GM19438 (cell line): ENCODE results near the gene HYDIN.
"Not testable (repeated sequence)": the region's sequence is repeated elsewhere in the genome, so short reads cannot be mapped to it uniquely, and the experiment has no call there.

Source experiments
- ATAC-seq: cut with Tn5 transposase; IDR thresholded peaks from one replicate; pipeline ENCODE4 v1.9.1; 2021; ENCODE audit warnings: low read depth; ENCODE audit not compliant: unreplicated experiment

HYDIN gene

DNA sequence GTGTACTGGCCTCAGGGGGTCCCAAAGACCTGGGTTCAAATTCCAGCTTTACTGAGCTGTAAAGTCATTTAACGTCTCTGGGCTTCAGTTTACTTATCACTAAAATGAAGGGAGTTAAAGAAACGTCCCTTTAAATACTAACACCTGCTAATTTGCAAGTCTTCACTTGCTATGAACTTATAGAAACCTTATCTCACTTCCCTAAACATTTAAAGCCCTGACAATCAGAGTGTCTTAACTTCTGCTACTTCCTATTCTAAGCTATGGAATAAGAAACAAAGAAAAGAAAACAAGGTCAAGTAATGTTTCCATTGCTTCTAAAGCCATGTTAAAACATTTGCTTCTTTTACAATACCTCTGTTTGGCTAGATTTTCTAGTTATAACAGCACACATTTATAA, 87.3 kb downstream of the HYDIN start:
- ATAC-seq: not testable (repeated sequence)

DNA sequence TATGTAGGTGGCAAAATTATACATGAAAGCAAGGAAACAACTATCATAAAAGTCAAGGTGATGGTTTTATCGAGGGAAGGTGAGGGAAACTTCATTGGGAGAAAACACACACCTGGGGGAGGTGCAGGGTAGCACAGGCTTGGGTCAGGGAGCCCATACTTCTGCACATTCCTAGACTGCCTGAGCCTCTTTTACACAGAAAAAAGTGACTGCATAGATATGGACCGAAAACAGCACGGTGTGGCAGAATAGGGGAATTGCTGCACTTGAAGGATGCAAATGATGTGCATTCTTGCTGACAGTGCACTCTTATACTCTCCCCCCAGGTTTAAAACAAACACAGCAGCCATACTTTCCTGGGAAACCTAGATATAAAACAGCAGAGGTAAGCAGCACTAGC, 120.0 kb downstream of the HYDIN start:
- not testable (repeated sequence) for ATAC-seq

DNA sequence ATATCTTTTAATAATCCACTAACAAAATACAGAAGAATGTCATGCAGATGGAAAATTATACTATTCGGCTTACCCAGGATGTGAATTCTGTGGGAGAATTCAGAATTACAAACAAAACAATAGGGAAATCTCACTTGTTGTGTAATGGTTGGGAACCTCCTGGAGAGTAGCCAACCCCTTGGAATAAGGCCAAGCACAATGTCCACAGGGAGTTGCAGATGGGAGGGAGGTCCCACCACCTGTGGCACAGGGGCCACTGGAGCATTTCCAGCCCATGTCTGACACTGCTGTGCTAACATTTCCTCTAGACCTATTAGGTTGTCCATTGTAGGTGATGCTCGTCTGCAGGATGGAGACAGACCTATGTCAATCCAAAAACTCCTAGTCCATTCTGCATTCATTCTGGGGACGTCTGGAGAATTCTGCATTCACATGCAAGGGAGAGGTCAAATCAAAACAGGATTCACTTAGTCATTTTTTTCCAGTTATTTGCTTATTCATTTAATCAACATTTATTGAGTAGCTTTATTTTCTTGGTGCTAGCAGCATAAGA, 120.8 kb downstream of the HYDIN start:
- not testable (repeated sequence) for ATAC-seq

DNA sequence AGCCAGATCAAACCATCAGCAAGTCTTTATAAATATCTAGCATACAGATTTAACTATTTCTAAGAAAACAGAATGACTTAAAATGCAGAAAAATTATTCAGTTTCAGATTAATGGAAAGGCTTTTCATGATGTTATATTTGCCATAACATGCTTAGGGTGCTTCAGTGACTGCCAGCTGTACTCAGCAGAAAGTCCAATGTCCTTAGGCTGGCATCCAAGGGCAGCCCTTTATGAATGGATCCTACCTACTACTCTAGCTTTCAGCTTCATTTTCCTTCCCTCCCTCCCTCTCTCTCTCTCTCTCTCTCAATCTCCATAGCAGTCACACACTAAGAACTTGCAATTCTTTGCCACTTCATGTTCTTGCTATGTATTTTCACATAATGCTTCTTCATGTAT, 124.6 kb downstream of the HYDIN start:
- not testable (repeated sequence) for ATAC-seq

DNA sequence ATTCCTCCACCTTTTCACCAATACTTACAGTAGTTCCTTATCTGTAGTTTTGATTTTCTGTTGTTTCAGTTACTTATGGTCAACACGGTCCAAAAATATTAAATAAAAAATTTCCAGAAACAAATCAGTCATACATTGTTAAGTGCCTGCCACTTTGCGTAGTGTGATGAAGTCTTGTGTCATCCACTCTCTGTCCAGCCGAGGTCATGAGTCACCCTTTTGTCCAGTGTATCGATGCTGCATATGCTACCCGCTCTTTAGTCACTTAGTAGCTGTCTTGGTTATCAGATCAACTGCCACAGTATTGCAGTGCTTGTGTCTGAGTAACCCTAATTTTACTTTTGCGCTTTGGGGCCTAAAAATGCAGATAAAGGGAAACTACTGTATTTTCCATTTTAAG, 146.9 kb downstream of the HYDIN start:
- not testable (repeated sequence) for ATAC-seq

DNA sequence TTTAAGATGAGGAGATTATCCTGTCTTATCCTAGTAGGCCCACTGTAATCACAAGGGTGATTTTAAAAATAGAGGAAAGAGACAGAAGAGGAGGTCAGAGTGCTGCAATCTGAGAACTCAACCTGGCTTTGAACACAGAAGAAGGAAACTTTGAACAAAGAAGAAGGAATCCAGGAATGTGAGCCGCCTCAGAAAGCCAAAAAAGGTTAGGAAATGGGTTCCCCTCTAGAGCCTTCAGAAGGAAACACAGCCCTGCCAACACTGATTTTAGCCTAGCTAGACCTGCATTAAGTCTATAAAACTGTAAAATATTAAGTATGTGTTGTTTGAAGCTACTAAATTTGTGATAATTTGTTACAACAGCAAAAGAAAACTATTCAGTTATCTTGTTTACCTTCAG, 149.7 kb downstream of the HYDIN start:
- not testable (repeated sequence) for ATAC-seq

DNA sequence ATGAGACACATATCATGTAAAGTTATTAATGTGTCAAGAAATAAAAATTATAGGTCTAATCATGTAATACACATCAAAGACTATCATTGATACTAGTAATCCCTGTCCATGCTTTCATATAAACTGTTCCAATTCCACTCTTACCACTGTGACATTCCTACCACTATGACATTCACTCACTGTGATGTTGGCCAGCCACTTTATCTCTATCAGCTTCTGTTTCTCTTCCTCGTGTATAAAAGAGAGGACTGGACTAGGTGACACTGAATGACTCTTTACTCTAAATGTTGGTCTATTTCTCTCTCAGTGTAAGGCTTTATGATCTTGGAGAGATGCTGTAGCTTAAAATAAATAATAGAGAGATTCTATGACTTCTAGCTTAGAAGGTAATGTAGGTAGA, 150.3 kb downstream of the HYDIN start:
- not testable (repeated sequence) for ATAC-seq

DNA sequence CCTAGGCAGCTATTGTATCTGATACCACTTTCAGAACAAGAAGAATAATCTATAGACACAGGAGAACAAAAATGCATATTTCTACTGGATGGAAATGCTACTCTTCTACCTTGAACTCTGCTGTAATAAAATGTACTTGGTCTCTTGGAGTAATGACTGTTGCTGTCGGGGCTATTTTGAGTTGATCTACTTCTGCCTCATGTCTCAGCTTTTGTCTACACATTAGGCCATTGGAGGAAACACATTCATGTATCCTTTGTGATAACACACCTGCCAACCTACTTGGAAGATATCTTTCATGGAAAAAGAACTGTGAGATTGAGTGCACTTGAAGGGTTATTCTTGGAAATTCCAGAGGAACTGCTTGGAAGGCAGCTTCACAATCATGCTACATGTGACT, 159.9 kb downstream of the HYDIN start:
- ATAC-seq: not testable (repeated sequence)

DNA sequence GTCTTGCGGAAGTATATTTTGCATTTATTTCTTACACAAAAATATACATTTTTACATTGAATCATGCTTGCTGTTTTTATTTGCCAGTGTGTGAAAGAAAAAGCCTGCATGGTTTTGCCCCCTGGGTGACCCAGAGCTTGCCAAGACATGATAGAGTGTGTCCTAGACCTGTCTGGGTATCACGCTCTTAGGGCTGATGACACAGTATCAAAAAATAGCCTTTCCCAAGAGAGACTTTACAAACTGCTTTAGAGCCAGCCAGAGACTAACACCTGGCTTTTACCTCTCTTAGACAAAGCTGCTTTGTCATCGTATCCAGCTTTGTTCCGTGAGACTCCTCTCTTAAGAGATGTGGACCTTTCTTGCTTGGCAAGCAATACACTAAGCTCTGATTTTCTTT, 160.7 kb downstream of the HYDIN start:
- not testable (repeated sequence) for ATAC-seq

DNA sequence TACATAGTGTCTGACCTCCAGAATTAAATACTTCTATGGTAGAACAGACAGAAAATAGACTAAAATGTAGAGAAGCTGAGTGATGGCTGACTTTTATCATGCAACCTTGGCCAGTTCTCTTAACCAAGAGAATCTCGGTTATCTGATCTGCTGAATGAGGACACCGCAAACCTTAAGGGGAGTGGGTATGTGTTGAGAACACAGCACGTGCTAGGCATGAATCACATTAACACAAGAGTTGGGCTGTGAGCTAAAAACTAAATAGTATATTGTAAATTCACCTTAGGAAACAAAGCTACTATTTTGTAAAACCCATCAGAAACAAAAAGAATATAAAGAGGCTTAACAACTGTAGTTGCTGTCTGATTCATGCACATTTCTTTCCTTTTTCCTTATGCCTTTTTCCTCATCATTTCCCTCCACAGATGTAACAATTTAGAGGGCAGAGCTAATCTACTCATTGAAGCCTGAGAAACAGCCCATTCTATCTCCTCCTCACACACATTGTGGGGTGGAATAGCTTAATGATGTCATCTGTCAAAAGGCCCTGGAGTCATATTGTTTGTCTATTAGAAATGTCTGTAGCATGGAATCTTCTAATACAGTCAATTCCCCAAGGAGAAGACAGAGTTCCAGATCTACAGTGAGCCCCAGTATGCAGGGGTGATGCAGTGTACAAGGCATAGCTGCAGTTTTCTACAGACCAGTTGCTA, 176.5 kb downstream of the HYDIN start:
- not testable (repeated sequence) for ATAC-seq

DNA sequence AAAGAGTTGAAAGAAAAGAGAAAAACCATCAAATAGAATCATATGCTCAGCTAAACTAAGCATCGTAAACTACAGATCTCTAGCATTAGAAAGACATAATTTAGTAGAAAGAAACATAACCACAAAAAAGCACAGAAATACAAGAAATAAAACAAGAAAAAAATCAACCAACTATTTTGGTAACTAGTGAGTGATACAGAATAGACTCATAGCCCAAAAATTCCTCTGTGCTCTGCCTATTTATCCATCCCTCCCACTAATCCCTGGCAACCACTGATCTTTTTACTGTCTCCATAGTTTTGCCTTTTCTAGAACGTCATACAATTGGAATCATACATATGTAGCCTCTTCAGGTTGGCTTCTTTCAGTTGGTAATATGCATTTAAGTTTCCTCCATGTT, 180.2 kb downstream of the HYDIN start:
- not testable (repeated sequence) for ATAC-seq

DNA sequence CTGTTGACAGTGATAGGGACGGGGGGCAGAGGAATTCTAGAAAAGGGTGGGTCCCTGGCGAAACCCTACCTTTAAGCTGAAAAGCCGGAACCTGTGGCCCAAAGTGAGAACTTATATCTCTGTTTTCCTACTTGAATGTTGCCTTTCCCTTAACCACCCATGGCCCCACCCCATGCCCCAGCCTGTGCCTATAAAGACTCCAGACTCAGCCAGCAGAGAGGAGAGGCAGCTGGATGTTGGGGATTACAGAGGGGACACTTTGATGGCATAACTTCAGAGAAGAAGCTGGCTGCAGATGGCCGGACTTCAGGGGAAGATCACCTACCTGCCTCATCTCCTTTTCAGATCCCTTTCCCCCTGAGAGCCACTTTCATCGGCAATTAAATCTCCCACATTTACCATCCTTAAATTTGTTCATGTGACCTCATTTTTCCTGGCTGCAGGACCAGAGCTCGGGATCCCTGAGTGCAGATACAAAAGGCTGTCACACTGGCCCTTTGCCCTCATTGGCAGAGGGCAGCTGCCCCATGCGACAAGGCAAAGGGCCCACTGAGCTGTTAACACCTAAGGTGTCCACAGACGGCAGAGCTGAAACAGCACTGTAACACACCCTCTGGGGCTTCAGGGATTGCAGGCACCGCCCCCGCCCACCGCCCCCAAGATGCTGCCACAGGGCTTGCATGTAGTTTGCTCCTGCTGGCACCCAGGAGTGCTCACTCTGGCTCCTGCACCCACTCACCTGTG, 191.0 kb downstream of the HYDIN start:
- ATAC-seq: not testable (repeated sequence)

DNA sequence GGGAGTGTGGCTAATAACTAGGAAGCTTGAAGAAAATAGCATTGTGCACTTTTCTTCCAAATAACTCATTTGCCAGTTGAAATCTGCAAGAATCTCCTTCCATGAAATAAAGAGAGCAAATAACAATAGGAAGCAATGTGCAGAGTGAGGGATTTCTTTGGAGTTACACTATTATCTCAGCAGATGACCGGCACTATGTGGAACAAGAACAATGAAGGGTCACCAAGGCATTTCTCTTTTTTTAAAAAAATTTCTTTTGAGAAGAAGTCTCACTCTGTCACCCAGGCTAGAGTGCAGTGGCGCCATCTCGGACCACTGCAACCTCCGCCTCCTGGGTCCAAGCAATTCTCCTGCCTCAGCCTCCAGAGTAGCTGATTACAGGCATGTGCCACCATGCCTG, 192.1 kb downstream of the HYDIN start:
- not testable (repeated sequence) for ATAC-seq

DNA sequence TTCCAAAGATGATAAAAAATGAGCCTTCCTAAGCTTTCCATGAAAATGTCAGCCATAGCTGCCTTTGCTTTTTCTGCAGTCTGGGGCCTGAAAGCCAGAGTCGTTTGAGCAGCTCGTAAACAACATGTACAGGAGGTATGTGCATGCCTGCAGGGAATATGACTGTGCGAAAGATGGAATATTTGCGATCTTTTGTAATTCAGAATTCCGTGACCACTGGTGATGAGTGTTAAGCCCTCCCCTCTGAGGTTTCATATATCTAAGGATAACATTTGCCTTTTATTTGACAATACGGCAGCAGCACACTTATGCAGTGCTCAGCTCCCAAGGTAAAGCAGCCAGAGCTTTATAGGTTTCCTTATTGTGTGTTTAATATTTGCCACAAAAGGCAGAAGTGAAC, 192.5 kb downstream of the HYDIN start:
- ATAC-seq: not testable (repeated sequence)

DNA sequence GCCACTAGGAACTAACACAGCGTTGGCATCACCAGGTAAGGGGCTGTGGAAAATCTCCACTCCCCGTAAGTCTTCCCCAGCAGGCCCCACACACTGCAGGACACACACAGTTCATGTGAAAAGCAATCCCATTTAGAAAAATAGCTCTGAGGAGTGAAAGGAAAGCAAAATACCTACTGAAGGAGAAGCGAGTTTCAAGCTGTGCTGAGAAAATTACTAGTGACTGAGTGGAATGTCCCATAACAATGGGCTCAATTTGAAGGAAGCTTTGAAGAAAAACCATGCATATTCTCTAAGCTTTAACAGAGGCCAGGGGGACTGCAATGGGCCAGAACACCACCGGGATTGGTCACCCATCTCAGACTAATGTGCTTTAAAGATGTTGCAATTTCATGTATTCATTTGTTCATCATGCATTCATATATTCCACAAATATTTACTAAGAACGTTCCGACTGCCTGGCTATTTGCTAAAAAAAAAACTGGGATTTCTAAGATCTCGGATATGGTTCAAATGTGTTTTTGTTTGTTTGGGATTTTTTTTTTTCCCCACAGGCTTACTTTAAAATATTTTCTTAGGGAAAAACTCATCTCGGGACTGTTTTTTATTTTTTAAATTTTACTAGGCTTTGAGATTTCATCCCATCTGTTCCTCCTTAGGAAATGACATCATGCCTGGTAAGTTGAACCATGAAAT, 202.3 kb downstream of the HYDIN start:
- ATAC-seq: not testable (repeated sequence)

DNA sequence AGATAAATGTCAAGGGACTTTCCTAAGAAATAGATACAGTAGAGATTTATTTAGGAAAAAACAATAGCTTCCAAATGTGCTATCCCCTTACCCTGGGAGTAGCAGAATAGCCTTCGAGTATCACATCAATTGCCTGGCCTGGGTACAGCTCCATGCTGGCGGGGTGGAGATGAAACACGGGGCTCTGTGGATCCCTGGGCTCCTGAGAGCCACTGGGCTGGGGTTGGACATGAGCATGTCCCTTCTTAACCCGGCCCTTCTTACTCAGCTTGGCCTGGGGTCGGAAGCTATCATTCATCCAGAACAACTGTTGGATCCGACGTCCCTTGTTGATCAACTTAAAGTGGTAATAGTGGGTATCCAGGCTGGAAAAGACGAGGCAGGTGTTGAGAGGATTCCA, 203.0 kb downstream of the HYDIN start:
- ATAC-seq: not testable (repeated sequence)

DNA sequence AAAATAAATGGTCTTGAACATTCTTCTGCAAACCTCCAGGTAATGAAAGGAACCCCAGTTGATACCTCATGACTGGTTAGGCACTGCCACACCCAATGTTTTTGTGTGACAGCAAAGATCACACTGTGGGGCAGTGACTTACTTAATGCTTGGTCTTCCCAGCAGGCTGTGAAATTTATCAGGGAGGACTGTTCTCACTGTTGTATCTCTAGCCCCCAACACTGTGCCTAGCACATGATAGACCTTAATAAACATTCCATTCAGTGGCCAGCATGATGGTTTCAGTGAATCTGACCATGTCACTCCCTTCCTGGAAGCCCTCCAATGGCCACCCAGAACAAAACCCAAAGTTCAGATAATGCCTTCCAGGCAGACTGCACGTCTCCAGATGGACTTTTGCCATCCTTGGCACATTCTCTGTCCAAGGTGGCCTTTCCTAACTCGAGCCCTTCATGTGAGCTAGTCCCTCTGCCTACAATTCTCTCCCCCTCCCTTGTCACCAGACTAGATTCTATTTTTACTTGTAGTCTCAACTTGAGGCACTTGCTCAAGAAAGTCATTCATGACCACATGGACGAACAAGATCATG, 206.6 kb downstream of the HYDIN start:
- not testable (repeated sequence) for ATAC-seq

DNA sequence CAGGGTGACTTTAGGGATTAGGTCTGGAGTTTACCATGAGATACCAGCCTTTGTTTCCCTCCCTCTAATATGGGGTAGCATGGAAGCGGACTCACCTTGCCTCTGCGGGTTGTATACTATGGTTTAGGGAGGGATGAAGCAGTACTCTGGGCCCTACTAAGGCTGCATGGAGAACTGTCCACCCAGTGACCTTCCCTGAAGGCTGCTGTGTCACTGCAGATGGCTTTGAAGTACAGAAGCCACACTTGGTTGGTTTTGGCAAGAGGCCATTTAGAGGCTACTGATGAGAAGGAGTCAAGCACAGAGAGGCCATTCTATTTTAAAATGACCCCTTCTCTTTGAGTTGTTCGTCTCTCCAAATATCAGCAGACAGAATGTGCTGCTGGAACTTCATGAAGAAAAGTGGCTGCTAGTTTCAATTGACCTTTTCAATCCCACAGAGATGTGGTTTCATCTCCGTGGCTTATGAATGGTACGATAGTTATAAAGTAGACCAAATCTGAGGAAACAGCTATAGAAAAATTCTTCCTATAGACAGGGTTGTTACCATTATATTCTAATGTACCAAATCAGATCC, 208.5 kb downstream of the HYDIN start:
- not testable (repeated sequence) for ATAC-seq

DNA sequence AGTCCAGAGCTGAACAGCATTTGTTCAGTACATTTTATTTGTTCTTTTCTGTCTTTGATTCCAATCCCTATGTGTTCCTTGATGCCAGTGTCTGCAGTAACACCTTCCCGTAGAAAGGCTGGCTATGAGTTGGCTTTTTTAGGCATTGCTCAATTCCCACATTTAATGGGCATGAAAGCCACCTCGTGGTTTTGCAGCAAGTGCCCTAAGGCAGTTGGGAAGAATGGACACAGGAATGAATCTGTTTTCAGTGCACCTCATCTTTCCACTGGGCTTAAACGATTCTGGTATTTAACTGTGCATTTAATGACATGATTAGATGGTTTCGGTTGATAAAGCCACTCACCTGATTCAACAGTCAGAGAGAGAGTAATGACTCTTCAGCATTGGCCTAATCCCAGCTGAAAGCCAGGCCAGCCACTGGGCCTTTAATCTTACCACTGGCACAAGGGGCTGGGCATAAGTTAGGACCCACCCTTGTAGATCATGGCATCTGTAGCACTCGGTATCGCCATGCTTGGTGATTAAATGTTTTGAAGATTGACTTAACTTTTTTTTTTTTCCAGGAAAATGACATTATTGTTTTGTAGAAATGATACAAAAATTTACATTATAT, 211.3 kb downstream of the HYDIN start:
- ATAC-seq: not testable (repeated sequence)

DNA sequence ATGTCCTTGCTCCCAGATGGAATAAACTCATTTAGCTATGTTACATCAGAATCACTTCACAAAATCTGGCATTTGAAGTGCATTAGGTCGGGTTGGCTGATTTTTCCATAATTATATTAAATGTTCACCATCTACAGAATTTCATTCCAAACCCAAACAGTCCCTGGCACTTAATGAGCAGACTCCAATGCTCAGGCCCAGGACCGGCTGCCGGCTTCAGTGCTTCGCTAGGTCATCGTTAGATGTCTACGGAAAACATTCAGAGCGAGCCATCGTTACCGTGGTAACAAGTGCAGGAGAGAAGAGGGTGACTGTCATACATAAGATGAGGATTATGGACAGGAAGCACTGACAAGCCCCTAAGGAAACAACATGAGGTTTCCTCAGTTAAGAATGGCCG, 215.1 kb downstream of the HYDIN start:
- not testable (repeated sequence) for ATAC-seq
